ENCODE results near the gene KRTAP10-9.
"Not testable (repeated sequence)": the region's sequence is repeated elsewhere in the genome, so short reads cannot be mapped to it uniquely, and the experiment has no call there.

The KRTAP10-9 gene

DNA sequence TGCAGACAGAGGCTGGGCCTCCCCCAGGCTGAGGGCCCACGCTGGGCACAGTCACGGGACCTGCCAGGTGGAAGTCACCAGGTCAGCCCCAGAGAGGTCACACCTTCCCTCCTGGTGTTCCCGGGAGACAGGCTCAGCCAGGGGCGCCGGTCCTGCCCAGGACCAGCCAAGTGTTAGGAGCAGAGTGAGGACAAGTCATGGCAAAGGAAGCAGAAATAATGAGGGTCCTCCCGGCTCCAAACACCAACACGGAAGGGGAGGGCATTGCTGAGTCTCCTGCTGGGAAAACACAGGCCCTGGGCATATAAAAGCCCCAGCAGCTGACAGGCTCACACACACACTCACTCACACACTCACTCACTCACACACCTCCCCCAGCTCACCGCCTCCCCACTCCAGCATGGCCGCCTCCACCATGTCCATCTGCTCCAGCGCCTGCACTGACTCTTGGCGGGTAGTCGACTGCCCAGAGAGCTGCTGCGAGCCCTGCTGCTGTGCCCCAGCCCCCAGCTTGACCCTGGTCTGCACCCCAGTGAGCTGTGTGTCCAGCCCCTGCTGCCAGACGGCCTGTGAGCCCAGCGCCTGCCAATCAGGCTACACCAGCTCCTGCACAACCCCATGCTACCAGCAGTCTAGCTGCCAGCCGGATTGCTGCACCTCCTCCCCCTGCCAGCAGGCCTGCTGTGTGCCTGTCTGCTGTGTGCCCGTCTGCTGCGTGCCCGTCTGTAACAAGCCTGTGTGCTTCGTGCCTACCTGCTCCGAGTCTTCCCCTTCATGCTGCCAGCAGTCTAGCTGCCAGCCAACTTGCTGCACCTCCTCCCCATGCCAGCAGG lies 10.3 kb downstream of the KRTAP10-9 start, which contains the start of gene KRTAP10-10:
Gene KRTAP10-10 (plus strand): TSS at position 339 of the 833 bp plus-strand sequence. CDS start 62 bp downstream, at position 401.
- FAIRE-seq (no peak), DNase-seq (ENCODE audit: insufficient read length, low spot score) (no peak)
- TF ChIP-seq POLR2A (IDR thresholded peaks at IDR 0.05; ENCODE audit: low read depth, low read length), result no peak

DNA sequence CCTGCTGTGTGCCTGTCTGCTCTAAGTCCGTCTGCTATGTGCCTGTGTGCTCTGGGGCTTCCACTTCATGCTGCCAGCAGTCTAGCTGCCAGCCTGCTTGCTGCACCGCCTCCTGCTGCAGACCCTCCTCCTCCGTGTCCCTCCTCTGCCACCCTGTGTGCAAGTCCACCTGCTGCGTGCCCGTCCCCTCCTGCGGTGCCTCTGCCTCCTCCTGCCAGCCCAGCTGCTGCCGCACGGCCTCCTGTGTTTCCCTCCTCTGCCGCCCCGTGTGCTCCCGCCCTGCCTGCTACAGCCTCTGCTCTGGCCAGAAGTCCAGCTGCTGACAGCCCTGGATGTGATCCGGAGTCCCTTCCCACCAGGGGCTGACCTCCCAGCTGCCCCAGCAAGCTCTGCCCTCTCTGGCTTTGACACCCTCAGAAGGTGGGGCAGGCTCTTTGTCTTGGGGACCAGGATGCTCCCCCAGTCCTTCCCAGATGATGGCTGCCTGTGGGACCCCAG lies 11.0 kb downstream of the KRTAP10-9 start:
- not testable (repeated sequence) for FAIRE-seq; DNase-seq (ENCODE audit: insufficient read length, low spot score)

DNA sequence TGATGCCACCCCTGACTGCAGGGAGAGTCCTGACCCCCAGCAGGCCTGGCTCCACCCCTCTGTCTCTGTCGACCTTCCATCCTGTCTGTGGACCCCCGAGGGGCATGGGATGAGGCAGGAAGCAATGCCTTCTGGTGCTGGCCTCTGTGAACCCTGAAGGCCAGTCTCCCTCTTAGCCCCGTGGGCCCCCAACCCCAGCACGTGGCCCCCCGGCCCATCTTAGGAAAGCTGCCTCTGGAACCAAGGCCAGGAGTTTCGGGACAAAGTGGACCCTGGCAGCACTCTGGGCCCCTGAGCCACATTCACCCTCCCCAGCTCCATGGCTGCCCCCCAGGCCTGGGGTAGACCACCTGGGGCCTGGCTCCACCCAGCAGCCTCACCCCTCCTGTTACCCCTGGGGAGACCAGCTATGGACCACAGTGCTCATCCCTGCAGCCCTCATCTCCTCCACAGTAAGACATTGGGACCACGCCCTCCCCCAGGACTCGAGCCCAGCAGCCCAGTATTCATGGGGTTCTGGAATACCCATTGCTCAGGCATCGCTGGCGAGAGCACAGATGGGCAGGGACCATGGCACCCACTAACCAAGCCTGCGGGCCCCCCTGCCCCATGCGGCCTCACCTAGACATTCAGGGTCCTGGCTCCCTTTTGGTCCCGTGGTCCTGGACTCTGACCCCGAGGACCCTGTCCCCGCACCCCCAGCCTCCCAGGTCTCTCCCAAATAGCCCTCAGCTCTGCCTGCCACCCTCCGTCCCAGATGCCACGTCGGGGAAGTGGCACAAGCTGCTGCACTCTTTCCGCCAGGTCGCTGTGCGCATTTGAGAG lies 11.8 kb downstream of the KRTAP10-9 start:
- not testable (repeated sequence) for DNase-seq (ENCODE audit: insufficient read length, low spot score); FAIRE-seq

DNA sequence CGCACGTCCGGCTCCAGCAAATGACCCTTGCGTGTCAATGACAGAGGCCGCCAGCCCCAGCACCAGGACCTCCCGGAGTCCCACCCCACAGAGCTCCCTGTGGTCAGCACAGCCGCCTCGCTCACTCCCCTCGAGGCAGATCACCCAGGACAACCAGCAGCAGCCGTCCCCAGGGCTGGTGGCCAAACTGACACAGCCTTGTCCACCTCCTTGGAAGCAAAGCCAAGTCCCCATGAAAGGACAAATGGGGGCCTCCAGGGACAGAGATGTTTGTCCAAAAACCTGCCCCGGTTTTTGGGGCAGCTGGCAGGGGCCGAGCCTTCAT lies 12.4 kb downstream of the KRTAP10-9 start:
- TF ChIP-seq POLR2A (IDR thresholded peaks at IDR 0.05; ENCODE audit: low read depth, low read length), result no peak
- DNase-seq (ENCODE audit: insufficient read length, low spot score), result no peak
- FAIRE-seq, result no peak

DNA sequence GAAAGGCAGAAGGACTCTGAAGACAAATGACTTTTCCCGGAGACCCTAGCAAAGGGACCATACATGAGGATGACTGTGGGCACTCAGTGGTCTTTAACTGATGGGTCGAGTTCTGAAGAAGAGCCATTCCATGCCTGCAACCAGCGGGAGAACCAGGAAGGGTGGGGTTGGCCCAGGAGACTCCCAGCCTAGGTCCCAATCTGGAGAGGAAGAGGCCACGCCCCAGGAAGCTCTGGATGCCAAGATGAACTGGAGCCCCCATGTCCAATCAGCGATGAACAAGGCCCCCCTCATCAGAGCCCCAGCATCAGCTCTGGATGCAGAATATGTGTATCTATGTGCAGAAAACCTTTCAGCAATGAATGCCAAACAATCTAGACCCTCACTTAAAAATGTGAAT lies 13.9 kb downstream of the KRTAP10-9 start:
- DNase-seq (ENCODE audit: insufficient read length, low spot score), result no peak
- TF ChIP-seq POLR2A (IDR thresholded peaks at IDR 0.05; ENCODE audit: low read depth, low read length), result no peak
- FAIRE-seq, result no peak

DNA sequence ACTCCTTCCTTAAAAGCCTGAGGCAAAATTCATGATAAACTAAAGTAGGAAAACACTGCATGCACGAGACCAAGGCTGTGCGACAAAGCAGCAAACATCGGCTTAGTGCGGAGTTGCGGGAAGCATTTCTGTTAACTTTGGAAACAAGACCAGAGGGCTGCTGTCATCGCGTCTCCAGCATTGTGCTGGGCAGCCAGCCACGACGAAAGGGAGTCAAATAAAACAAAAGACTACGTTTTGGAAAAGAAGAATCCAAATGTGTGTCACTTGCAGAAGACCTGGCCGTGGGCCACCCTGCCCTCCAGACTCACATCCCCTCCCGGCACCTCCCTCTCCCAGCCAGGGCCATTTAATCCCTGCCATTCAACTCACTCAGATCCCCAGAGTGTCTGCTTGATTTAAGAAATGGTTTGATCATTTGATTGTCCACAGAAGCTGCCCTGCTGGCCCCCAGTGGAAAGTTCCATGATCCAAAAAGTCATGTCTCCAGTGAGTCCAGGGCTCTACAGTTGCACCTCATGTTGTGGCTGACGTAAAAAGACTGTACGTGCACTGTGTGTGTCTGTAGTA lies 16.9 kb downstream of the KRTAP10-9 start:
- DNase-seq (ENCODE audit: insufficient read length, low spot score) (no peak), FAIRE-seq (no peak)
- TF ChIP-seq POLR2A (IDR thresholded peaks at IDR 0.05; ENCODE audit: low read depth, low read length), result no peak

DNA sequence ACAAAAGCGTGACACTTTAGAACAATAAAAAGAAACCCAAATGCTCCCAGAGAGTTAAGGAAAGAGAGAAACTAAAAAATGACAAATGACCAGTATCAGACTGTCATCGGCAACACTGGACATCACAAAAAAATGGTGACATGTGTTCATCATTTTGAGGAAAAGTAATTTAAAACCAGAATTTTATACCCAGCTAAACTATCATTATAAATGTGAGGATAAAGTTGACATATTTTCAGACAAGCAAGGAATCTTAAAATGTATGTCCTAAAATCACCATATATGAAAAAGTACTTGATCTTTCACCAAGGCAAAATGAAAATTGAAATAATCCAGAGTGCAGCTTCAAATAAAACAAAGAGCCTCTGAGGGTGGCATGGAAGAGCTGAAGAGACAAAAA lies 18.0 kb downstream of the KRTAP10-9 start:
- FAIRE-seq (no peak), DNase-seq (ENCODE audit: insufficient read length, low spot score) (no peak)
- TF ChIP-seq POLR2A (IDR thresholded peaks at IDR 0.05; ENCODE audit: low read depth, low read length), result no peak

DNA sequence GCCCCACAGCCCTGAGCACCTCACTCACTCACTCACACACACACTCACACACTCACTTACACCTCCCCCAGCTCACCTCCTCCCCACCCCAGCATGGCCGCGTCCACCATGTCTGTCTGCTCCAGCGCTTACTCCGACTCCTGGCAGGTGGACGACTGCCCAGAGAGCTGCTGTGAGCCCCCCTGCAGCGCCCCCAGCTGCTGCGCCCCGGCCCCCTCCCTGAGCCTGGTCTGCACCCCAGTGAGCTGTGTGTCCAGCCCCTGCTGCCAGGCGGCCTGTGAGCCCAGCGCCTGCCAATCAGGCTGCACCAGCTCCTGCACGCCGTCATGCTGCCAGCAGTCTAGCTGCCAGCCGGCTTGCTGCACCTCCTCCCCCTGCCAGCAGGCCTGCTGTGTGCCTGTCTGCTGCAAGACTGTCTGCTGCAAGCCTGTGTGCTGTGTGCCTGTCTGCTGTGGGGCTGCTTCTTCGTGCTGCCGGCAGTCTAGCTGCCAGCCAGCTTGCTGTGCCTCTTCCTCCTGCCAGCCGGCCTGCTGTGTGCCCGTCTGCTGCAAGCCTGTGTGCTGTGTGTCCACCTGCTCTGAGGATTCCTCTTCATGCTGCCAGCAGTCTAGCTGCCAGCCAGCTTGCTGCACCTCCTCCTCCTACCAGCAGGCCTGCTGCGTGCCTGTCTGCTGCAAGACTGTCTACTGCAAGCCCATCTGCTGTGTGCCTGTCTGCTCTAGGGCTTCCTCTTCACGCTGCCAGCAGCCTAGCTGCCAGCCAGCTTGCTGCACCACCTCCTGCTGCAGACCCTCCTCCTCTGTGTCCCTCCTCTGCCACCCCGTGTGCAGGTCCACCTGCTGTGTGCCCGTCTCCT lies 19.7 kb downstream of the KRTAP10-9 start, which contains the start of gene KRTAP10-11:
Gene KRTAP10-11 (plus strand): TSS at position 49 of the 856 bp plus-strand sequence. CDS start 45 bp downstream, at position 94.
- not testable (repeated sequence) for DNase-seq (ENCODE audit: insufficient read length, low spot score); FAIRE-seq

DNA sequence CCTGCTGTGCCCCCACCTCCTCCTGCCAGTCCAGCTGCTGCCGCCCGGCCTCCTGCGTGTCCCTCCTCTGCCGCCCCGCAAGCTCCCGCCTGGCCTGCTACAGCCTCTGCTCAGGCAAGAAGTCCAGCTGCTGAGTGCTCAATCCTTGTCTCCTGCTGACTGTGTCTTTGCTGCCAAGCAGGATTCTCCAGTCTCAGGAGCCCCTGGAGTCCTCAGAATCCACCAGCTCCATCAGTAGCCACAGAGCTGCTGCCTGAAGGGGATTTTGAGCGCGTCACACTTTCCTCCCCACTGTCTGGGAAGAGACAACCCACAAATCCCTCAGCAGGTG lies 20.3 kb downstream of the KRTAP10-9 start:
- DNase-seq (ENCODE audit: insufficient read length, low spot score) (no peak), FAIRE-seq (no peak)
- no peak for TF ChIP-seq POLR2A (IDR thresholded peaks at IDR 0.05; ENCODE audit: low read depth, low read length)

DNA sequence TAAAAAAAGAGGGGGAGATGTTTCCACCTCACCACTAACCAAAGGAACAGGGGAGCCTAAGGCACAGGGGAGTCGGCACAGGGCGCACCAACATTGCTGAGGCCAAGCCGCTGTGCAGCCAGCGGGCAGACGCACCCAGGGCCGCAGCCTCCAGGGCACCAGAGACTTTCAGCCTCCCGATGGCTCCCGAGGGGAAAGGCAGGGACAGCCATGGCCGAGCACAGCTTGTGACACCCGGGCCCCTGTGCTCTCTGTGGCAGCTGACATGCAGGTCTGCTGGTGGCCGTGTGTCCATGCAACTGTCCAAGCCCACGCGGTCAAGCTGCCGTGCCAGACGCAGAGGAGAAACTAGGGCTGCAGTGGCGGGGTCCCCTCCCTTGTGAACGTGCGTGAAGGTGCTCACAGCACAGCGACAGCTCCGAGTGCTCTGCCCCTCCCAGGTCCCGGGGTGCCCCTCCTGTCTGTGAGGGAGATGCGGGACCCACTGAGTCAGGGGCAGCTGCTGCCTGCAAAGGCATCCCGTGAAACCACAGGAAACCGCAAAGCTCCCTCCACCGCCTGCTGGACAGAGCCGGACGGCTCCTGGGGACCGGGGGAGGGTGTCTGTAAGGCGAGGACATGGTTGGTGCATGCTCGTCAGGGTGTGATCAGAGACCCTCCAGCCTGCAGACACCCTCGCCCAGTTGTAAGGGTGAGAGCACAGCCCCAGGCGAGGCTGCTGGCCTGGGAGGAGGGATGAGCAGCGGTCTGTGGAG lies 21.8 kb downstream of the KRTAP10-9 start:
- FAIRE-seq (no peak), DNase-seq (ENCODE audit: insufficient read length, low spot score) (no peak)
- TF ChIP-seq POLR2A (IDR thresholded peaks at IDR 0.05; ENCODE audit: low read depth, low read length), result no peak

DNA sequence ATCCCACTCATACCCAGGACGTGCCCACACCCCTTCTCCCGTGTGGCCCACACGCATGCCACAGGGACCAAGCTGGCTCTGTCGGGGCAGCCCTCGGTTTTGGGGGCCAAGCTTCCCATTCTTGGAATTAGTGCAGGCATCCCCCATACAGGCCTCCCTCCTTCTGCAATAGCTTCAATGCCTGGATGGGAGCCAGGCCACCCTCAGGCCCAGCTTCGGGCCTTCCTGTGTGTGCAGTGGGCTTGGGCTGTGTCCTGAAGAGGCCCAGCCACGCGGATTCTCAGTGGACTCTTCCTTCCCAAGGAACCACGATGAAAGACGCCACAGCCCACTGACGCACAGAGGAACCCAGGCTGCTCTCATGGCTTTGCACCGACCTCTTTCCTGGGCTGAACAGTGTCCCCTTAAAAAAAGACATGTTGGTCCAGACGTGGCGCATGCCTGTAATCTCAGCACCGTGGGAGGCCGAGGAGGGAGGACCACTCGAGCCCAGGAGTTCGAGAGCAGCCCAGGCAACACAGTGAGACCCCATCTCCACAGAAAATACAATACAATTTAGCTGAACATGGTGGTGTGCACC lies 22.7 kb downstream of the KRTAP10-9 start:
- TF ChIP-seq POLR2A (IDR thresholded peaks at IDR 0.05; ENCODE audit: low read depth, low read length), result no peak
- DNase-seq (ENCODE audit: insufficient read length, low spot score) (no peak), FAIRE-seq (no peak)

DNA sequence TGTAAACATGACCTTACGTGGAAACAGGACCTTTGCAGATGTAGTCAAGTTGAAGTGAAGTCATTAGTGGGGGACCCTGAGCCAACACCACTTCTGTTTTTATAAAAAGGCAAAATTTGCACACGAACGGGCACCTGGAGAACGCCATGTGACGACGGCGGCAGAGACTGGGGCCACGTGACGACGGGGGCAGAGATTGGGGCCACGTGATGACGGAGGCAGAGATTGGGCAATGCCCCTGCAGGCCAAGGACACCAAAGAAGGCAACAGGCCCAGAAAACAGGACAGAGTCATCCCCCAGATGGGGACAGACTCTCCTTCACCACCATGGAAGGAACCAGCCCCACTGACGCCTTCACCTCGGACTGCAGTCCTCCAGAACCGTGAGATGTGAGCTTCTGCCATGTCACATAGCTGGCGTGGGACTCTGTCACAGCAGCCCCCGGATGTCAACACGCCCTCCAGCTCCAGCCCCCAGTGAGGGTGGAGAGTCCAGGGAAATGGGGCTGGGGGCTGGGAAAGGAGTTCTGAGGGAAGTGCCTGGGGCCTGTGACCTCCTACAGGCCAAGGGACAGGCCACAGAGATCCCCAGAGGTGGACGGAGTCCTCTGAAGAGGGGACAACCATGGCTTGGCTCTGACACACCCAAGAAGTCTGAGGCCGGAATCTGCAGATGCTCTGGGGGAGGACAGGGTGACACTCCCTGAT lies 23.5 kb downstream of the KRTAP10-9 start:
- DNase-seq (ENCODE audit: insufficient read length, low spot score) (no peak), FAIRE-seq (no peak)
- TF ChIP-seq POLR2A (IDR thresholded peaks at IDR 0.05; ENCODE audit: low read depth, low read length), result no peak
